Measurements from ENCODE around the gene CEBPE.

GRCh38 chr14:23162005-23162404, 43.0 kb upstream of the CEBPE start:
- TF ChIP-seq POLR2A (IDR thresholded peaks at IDR 0.05) (no peak), CTCF (IDR thresholded peaks at IDR 0.05) (no peak), POLR2AphosphoS5 (IDR thresholded peaks at IDR 0.05) (no peak)

Measured in breast epithelium (tissue), 3 donors.